ENCODE measurements around the gene RFTN1.

- TF ChIP-seq POLR2A (IDR thresholded peaks at IDR 0.05; ENCODE audit: low read length) (no peak), GATA1 (IDR thresholded peaks at IDR 0.05; ENCODE audit: low read depth, low read length) (no peak)
Observed at GRCh38 chr3:16295298-16295890, 218.1 kb downstream of the RFTN1 start.
